Type B pancreatic cell (in vitro differentiated cells): ENCODE results near the gene PCSK6. TPM values are rescaled to one million over a fixed set of nuclear protein-coding genes. Genes with fewer than 3 reads are reported as not detected.

Experiments used
- DNase-seq: peaks from one replicate; pipeline ENCODE4 v3.0.0; 2021; ENCODE audit warnings: mixed read lengths; ENCODE audit not compliant: unreplicated experiment; ENCODE audit errors: extremely low spot score
- H3K27ac Mint-ChIP-seq: 2 replicates; pipeline ENCODE4 v1.8.0; 2021; ENCODE audit warnings: mild to moderate bottlenecking, mixed read lengths
- H3K27me3 Mint-ChIP-seq: 2 replicates; pipeline ENCODE4 v1.8.0; 2021; ENCODE audit warnings: mixed read lengths
- H3K36me3 Mint-ChIP-seq: 2 replicates; pipeline ENCODE4 v1.8.0; 2021; ENCODE audit warnings: mixed read lengths
- H3K4me1 Mint-ChIP-seq: one replicate; pipeline ENCODE4 v1.8.0; 2021; ENCODE audit warnings: mixed read lengths; ENCODE audit not compliant: unreplicated experiment
- H3K4me3 Mint-ChIP-seq: 2 replicates; pipeline ENCODE4 v1.8.0; 2021; ENCODE audit warnings: mild to moderate bottlenecking, mixed read lengths
- H3K9me3 Mint-ChIP-seq: 2 replicates; pipeline ENCODE4 v1.8.0; 2021; ENCODE audit warnings: mixed read lengths
- total RNA-seq: library from RNA; stranded (reverse); gene quantifications from 2 replicates; pipeline ENCODE4 v1.2.1, GENCODE V29; 2021; ENCODE audit warnings: low replicate concordance
- TF ChIP-seq, protein P1 (sequence below): fragments of 200-600 bp; sonication (generic); conservative IDR thresholded peaks from 2 replicates; pipeline ENCODE4 v1.5.0; 2021; ENCODE audit warnings: antibody characterized with exemption, mild to moderate bottlenecking

Gene PCSK6
- total RNA-seq, 1 donor from 2014 or later: 5.4 TPM

DNA sequence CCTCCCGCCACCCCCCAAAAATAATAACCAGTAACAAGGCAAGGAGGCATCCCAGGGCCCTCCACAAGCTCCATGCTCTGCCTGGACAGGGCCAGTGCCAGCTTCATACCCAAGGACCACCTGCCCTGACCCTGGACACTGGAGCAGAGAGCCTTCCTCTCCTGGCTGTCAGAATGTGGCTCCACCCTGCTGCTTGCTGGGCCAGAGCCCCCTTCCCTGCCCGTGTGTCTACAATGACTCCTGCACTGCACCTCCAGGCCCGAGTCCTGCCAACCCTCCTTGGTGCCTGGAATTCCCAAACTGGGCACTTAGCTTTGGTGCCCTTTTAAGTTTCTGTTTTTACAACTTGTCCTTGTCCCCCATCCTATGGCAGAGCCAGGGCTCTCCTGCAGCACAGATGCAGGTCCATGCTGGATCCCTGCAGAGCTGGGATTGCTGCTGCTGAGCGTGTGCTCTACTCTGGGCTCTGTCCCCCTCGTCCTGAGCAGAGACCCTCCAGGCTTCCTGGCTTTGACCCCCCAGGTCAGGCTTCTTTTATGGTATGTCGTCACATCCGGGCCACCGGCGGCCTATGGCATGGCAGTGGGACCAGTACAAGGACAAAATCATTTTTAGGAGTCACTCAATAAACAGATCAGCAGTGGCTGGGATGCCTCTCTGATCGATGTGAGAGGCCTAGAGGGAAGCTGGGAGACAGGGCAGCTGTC is 183.0 kb downstream of the PCSK6 start:
- H3K27me3 Mint-ChIP-seq: no peaks in the 10 kb centered on the region
- peak; percentile 52 for DNase-seq
- H3K4me3 Mint-ChIP-seq: no peak overlapping the region
- TF ChIP-seq, protein P1, sequence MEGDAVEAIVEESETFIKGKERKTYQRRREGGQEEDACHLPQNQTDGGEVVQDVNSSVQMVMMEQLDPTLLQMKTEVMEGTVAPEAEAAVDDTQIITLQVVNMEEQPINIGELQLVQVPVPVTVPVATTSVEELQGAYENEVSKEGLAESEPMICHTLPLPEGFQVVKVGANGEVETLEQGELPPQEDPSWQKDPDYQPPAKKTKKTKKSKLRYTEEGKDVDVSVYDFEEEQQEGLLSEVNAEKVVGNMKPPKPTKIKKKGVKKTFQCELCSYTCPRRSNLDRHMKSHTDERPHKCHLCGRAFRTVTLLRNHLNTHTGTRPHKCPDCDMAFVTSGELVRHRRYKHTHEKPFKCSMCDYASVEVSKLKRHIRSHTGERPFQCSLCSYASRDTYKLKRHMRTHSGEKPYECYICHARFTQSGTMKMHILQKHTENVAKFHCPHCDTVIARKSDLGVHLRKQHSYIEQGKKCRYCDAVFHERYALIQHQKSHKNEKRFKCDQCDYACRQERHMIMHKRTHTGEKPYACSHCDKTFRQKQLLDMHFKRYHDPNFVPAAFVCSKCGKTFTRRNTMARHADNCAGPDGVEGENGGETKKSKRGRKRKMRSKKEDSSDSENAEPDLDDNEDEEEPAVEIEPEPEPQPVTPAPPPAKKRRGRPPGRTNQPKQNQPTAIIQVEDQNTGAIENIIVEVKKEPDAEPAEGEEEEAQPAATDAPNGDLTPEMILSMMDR: no peak
- H3K4me1 Mint-ChIP-seq: no peaks in the 10 kb centered on the region
- no peak overlapping the region for H3K27ac Mint-ChIP-seq
- no peaks in the 10 kb centered on the region for H3K36me3 Mint-ChIP-seq
- no peaks in the 10 kb centered on the region for H3K9me3 Mint-ChIP-seq

DNA sequence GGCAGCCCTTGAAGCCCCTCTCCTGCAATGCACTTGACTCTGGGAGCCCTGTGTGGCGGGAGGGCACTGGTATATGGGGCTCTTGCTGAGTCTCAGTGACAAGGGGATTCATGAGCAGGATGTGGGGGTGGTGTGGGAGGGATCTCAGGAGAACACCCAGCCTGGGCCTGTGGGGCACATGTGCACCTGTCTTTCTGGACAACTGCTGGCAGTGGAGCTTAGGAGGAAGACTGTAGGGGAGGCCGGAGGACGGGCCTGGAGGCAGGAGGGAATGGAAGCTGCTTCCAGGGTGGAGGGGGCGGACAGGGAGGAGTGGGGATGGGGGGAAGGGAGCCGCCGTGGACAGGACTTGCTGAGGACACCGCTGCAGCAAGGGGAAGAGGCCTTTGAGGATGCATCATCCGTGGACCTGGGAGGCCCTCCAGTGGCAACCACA is 183.7 kb downstream of the PCSK6 start:
- DNase-seq: peak; percentile 59
- TF ChIP-seq, protein P1: no peak
- Mint-ChIP-seq H3K27ac (no peak overlapping the region), H3K9me3 (no peaks in the 10 kb centered on the region), H3K36me3 (no peaks in the 10 kb centered on the region), H3K27me3 (no peaks in the 10 kb centered on the region), H3K4me1 (no peaks in the 10 kb centered on the region), H3K4me3 (no peak overlapping the region)

DNA sequence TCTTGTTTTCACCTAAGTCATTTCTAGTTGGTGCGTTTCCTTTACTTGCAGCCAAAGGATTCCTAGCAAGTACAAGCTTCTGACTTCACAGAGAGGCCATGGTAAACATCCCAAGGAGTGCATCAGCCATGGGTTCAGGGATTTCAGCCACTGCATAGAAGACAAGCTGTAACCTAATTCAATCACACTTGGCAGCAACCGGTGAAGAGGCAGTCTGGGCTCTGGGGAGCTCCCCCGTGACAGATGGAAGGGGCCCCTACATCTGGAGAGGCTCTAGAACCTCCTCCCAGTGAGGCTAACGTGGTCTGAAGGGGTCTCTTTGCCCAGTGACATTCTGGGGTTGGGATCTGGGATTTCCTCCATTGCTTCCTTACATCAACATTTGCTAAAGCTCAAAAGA is 186.1 kb downstream of the PCSK6 start:
- TF ChIP-seq, protein P1: no peak
- H3K27ac Mint-ChIP-seq: no peak overlapping the region
- no peaks in the 10 kb centered on the region for H3K9me3 Mint-ChIP-seq
- H3K27me3 Mint-ChIP-seq: no peaks in the 10 kb centered on the region
- H3K4me1 Mint-ChIP-seq: no peaks in the 10 kb centered on the region
- H3K4me3 Mint-ChIP-seq: no peak overlapping the region
- peak; percentile 15 for DNase-seq
- H3K36me3 Mint-ChIP-seq: no peaks in the 10 kb centered on the region

DNA sequence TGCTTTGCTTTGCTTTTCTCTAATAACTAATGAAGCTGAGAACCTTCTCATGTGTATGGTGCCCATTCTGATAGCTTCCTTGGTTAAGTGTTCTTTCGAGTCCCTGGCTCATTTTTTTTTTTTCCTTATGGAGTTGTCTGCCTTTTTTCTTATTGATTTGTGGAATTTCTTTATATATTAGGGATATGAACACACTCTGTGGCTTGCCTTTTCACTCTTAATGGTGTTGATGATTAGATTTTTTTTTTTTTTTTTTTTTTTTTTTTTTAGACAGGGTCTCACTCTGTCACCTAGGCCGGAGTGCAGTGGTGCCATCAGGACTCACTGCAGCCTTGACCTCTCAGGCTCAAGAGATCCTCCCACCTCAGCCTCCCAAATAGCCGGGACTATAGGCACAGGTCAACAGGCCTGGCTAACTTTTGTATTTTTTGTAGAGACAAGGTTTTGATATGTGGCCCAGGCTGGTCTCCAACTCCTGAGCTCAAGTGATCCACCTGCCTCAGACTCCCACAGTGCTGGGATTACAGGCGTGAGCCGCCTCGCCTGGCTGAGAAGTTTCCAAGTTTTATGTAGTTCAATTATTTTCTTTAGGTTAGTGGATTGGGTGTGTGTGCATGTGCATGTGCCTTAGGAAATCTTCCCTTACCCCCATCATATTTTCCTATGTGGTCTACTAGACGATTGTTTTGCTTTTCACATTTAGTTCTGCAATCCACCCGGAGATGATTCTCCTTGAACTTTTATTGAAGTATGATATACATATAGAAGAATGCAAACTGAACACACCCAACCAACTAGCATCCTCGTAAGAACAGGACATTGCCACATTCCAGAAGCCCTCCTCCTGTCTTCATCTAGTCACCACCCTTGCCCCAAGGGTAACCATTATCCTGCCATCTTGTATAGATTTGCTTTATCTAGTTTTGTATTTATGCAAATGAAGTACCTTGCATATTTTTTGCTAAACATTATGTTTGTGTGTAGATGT is 192.8 kb downstream of the PCSK6 start:
- TF ChIP-seq, protein P1: no peak
- H3K4me1 Mint-ChIP-seq: peaks cover 21% of the 10 kb centered on the region

GRCh38 chr15:101295607-101296161 is 193.8 kb downstream of the PCSK6 start:
- peaks cover 3% of the 10 kb centered on the region for H3K36me3 Mint-ChIP-seq
- peak overlapping the region; percentile 96 for H3K27ac Mint-ChIP-seq
- no peak for DNase-seq
- H3K4me1 Mint-ChIP-seq: peaks cover 24% of the 10 kb centered on the region
- TF ChIP-seq, protein P1: no peak
- peak overlapping the region; percentile 98 for H3K4me3 Mint-ChIP-seq
- no peaks in the 10 kb centered on the region for H3K9me3 Mint-ChIP-seq
- H3K27me3 Mint-ChIP-seq: no peaks in the 10 kb centered on the region

More for the DNA sequence above, 192.8 kb downstream of the PCSK6 start:
- H3K9me3 Mint-ChIP-seq: no peaks in the 10 kb centered on the region
- peaks cover 3% of the 10 kb centered on the region for H3K36me3 Mint-ChIP-seq
- peak overlapping the region; percentile 96 for H3K27ac Mint-ChIP-seq
- no peaks in the 10 kb centered on the region for H3K27me3 Mint-ChIP-seq
- H3K4me3 Mint-ChIP-seq: peak overlapping the region; percentile 98
- DNase-seq: no peak
